ENCODE data around the gene CDC26.
"Not testable (repeated sequence)": the region's sequence is repeated elsewhere in the genome, so short reads cannot be mapped to it uniquely, and the experiment has no call there.

Gene CDC26

GRCh38 chr9:113237026-113237425 is 38.3 kb downstream of the CDC26 start:
- DNase-seq: no peak

DNA sequence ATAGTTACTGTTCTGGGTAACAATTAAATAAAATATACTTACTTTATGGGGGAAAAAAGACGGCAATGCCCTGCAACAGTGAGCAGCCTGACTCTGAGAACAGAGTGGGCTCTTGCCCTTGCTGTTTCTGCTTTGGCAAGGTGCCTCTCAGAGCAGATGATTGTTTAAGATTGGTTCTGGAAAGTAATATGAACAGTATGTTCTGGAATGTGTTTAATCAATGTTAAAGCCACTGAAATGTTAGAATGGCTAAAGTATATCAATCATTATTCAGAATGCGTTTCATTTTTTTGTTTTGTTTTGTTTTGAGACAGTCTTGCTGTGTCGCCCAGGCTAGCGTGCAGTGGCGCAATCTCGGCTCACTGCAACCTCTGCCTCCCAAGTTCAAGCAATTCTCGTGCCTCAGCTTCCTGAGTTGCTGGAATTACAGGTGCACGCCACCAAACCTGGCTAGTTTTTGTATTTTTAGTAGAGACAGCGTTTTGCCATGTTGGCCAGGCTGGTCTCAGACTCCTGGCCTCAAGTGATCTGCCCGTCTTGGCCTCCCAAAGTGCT is 39.6 kb downstream of the CDC26 start:
- not testable (repeated sequence) for DNase-seq

GRCh38 chr9:113231701-113232100 is 43.7 kb downstream of the CDC26 start:
- no peak for DNase-seq

- no peak for DNase-seq
Observed at GRCh38 chr9:113228130-113228665, 47.2 kb downstream of the CDC26 start.

- no peak for DNase-seq
Observed at GRCh38 chr9:113227436-113227835, 47.9 kb downstream of the CDC26 start.

DNA sequence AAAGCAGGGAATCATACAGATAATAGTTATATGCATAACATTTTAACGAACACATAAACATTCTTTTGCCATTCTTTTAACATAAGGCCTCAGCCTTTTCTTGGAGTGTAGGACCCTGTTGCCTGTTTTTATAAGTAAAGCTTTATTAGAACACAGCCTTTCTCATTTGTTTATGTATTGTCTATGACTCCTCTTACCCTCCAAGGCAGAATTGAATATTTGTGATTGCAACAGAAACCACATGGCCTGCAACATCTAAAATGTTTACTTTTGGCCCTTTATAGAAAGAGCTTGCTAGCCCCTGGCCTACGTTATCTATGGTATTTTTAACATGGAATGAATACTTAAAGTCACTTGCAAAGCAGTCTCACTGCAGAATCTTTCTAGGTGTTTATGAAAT is 51.4 kb downstream of the CDC26 start:
- DNase-seq: no peak

DNA sequence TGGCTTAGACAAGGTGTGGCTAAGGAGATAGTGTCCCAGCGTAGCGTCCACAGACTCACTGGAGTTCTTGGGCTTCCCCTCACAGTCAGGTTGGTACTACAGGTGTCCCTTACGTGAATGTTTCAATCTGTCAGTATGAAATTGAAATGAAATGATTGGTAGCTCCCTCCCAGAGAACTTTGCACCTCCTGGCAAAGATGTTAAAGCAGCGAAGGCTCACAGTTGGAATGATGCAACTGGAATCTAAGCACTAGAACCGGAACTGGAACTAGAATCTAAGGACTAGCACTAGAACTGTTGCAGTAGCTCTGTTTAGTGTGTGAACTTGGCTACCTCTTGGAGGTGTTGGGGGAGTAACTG is 52.9 kb downstream of the CDC26 start:
- DNase-seq: no peak

GRCh38 chr9:113221800-113222481 is 53.4 kb downstream of the CDC26 start:
- DNase-seq: no peak

DNA sequence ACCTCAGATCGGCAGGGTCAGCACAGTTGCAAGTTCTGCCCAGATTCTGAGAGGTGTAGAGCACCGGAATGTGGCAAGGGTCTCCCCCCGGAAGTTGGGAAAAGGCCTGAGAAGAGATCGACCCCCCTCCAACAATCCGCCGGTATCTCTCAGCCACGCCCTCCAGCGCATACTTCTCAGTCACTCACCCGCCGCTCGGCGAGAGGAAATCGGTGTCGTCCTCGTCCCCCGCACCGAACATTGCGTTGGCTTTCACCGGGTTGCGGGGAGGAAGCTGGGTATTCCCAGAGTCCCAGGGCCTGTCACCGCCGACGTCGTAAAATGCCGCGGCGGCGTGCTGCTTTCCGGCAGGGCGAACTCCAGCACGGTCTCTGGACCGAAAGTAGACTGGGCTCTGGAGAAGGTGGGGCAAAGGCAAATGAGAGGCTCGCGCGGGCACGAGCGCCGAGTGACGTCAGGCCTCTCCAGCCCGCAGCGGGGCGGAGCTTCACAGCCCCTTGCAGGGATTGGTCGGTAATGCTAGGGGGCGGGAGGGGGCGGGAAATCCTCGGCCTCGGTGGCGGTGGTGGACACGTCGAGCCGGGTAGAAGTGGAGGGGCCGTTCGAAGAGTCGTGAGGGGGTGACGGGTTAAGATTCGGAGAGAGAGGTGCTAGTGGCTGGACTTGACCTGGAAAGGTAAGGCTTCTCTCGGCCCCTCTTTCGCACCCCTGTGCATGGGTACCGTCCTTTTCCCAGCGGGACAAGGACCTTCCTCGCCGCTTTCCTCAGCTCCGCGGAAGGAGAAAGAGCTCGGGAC is 54.2 kb downstream of the CDC26 start, which contains the start of the genes FKBP15 and SLC31A1:
TSS of gene FKBP15 (minus strand) at position 275 of the 797 bp plus-strand sequence. CDS start at position 241, 34 bp downstream.
TSS of gene SLC31A1 (plus strand) at position 542 of the 797 bp plus-strand sequence. CDS start 34,605 bp downstream, outside the sequence.
- DNase-seq: peak; percentile 88

DNA sequence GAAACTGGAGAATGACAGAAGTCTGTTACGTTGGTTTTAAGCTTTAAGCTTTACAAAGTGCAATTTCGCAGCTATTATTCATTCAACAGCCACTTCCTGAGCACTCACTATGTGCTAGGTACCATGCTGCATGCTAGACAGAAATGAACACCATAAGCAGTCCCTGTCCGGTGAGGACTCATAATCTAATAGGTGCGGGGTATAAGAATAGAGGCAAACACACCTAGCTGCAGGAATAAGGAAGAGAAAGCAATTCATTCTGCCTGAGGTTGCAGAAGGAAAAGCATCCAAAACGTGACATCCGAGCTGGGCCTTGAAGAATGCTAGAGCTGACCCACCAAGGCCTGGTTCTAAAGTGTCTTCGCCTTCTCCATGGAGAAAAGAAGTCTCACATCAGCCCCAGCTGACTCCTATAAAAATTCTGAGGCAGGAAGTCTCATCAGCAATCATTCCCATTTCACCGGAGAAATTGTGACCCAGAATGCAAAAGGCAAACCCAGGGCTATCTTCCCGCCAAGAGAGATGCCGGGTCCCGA is 54.8 kb downstream of the CDC26 start:
- DNase-seq: no peak

DNA sequence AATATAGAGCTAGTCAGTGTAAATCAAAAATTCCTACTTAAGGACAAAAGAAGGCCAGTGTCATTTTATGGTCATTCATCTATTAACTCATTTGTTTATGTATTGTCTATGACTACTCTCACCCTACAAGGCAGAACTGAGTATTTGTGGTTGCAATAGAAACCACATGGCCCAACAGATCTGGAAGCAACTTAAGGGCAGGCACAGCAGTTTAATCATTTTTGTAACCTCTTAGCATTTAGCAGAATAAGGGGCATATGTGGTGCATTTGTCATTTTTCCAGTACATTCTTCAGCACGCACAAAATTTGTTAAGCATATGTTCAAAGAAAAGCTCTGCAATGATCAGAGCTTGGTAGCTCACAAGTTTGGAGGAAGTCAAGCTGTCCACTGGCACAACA is 55.4 kb downstream of the CDC26 start:
- no peak for DNase-seq

DNA sequence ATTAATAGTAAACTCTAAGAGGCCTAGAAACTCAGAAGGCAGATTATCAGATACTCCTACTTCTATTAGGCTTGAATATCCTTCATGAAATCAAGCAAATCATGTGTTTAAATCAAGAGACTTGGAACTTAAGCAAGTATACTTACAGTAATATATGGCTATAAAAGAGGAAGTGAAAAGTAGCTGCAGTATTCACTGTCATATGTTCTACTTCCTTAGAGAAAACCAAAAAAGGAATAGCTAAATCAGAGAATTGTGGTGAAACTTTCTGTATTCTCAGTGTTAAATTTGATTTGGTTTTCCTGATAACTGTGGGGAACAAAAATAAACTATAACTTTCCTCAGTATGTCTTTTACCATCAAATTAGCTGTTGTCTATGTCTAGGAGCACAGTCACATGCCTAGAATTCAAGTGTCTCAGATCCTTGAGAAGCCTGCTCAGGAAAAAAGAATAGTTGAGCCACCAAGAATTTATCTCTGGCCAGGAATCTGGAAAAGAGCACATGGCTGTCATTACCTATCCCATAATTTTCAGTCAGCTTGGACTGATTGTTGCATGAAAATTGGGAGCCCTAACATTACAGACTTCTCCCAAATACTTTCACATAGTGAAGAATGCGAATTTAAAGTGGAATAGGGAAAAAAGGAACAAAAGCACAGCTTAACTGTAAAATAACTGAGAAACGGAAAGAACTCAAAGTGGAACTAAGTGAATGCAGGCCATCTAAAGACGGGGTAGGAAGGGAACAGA is 56.0 kb downstream of the CDC26 start:
- DNase-seq: no peak
